ENCODE measurements around the gene CAMKV.

GRCh38 chr3:49912881-49913281, 43.2 kb upstream of the CAMKV start:
- no peak for TF ChIP-seq CTCF (IDR thresholded peaks at IDR 0.05)
- no peak for TF ChIP-seq POLR2A (IDR thresholded peaks at IDR 0.05)
- no peak for TF ChIP-seq POLR2AphosphoS5 (IDR thresholded peaks at IDR 0.05)
- no peak for TF ChIP-seq EP300 (IDR thresholded peaks at IDR 0.05)
